ENCODE data around the gene GSK3B.

GSK3B gene

DNA sequence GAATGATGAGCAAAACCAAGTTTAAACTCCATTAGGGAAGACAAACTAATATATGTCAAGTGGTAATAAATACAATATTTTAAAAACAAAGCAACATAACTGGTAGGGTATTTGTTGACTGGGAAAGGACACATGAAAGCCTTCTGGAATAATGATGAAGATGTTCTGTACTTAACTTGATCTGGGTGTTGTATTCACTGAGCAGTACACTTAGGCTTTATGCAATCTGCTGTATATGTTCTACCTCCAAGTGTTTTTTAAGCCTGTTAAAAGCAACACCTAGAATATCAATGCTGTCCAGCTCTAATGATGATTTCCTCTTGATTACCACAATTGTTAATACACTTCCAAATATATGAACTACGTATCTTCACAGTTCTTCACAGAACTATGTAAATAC, 46.6 kb downstream of the GSK3B start:
- POLR2A ChIA-PET, result no interaction called here
- no peak for TF ChIP-seq ARNT (IDR thresholded peaks at IDR 0.05)
- CTCF ChIA-PET, result no interaction called here
- no peak for DNase-seq (ENCODE audit: extremely low spot score)

DNA sequence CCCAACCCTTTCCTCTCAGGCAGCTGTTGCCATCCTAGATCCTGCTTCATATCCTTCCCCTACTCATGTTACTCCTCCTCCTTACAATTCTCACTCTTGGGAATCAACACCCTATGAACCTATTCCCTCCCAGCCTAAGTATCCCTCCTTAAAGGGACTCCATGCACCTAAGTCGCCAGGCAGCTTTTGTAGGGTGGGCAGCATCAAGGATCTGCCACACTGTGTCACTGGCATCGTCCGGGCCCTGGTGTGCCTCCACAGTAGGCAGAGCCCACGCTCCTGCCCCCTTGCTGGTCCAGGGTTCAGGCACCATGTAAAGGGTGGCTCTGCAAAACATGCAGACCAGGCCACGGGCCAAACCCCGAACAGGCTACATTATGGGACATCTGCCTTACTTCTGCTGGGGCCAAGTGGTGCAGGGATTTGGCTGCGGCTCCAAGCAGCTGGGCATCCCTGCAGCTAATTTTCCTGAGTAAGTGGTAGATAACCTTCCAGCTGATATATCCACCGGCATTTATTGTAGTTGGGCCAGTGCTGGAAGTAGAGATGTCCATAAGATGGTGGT, 53.4 kb downstream of the GSK3B start:
- no peak for TF ChIP-seq SP1 (IDR thresholded peaks at IDR 0.05)
- TF ChIP-seq FOXM1 (IDR thresholded peaks at IDR 0.05; ENCODE audit: borderline replicate concordance), result no peak
- no peak for TF ChIP-seq LEF1 (IDR thresholded peaks at IDR 0.05; ENCODE audit: borderline replicate concordance)
- TF ChIP-seq ELF4 (IDR thresholded peaks at IDR 0.05), result no peak
- no peak for TF ChIP-seq L3MBTL2 (conservative IDR thresholded peaks at IDR 0.05)
- TF ChIP-seq FOXA1 (IDR thresholded peaks at IDR 0.05), result no peak
- TF ChIP-seq CTBP1 (IDR thresholded peaks at IDR 0.05; ENCODE audit: borderline replicate concordance), result no peak
- no peak for TF ChIP-seq NFRKB (IDR thresholded peaks at IDR 0.05)
- no peak for TF ChIP-seq ZNF384 (IDR thresholded peaks at IDR 0.05)
- no peak for TF ChIP-seq BHLHE40 (IDR thresholded peaks at IDR 0.05; ENCODE audit: borderline replicate concordance)
- TF ChIP-seq HDGF (IDR thresholded peaks at IDR 0.05; ENCODE audit: borderline replicate concordance), result no peak
- TF ChIP-seq, protein P1, sequence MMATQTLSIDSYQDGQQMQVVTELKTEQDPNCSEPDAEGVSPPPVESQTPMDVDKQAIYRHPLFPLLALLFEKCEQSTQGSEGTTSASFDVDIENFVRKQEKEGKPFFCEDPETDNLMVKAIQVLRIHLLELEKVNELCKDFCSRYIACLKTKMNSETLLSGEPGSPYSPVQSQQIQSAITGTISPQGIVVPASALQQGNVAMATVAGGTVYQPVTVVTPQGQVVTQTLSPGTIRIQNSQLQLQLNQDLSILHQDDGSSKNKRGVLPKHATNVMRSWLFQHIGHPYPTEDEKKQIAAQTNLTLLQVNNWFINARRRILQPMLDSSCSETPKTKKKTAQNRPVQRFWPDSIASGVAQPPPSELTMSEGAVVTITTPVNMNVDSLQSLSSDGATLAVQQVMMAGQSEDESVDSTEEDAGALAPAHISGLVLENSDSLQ (IDR thresholded peaks at IDR 0.05), result no peak
- TF ChIP-seq ARNT (IDR thresholded peaks at IDR 0.05), result no peak
- TF ChIP-seq TARDBP (IDR thresholded peaks at IDR 0.05), result no peak
- no peak for TF ChIP-seq FOXK2 (IDR thresholded peaks at IDR 0.05)
- no peak for TF ChIP-seq SUZ12 (IDR thresholded peaks at IDR 0.05)
- POLR2A ChIA-PET, result interaction anchor here (1.4 kb wide), 1 partner anchor 55 kb away, joined by 5 read pairs; no protein-coding TSS in a partner anchor
- DNase-seq (ENCODE audit: extremely low spot score), result no peak
- CTCF ChIA-PET, result no interaction called here

DNA sequence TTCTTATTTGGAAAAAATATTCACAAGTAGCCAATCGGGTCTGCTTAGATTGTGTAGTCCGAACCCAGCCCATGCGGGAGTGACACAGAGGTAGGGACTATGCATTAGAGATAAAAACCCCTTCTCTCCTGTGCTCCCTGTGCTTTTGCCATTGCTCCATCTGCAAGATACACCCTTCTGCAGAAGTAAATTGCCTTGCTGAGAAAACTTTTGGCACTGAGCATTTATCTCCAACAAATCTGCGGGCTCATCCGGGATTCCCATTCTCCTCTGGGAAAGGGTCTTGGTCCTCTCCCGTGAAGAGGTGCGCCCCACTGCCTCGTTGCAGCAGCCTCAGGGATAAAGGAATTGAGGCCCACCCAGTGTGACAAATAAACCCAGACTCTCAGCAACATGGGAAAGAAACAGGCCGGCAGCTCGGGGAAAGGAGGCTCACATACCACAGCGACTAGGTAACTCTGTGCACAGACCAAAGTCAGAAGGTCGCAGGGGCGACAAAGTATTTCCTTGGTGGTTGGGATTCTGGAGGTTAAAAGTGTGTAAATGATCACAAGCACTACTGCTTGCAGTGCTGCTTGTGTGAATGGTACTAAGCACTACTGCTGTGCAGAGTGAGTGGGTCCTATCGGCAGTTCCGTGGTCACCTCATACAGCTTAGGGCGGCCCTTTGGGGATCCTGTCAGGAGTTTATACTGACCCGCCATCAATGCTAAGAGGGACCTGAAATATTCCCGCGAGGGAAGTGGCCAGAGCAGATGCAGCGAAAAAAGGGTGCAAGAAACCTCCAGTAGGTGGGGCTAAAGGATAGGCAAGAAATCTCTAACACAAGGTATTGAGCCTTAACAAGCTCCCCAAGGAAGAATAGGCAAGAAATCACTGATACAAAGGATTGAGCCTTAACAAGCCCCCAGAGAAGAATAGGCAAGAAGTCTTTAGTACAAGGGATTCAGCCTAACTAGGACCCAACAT, 54.3 kb downstream of the GSK3B start:
- no peak for DNase-seq (ENCODE audit: extremely low spot score)
- ChIA-PET CTCF (no interaction called here), POLR2A (interaction anchor here (1.4 kb wide), 1 partner anchor 56 kb away, joined by 5 read pairs; no protein-coding TSS in a partner anchor)
- TF ChIP-seq SUZ12 (IDR thresholded peaks at IDR 0.05) (no peak), FOXM1 (IDR thresholded peaks at IDR 0.05; ENCODE audit: borderline replicate concordance) (no peak), LEF1 (IDR thresholded peaks at IDR 0.05; ENCODE audit: borderline replicate concordance) (no peak), SP1 (IDR thresholded peaks at IDR 0.05) (no peak), L3MBTL2 (conservative IDR thresholded peaks at IDR 0.05) (no peak), FOXK2 (IDR thresholded peaks at IDR 0.05) (no peak), ARNT (IDR thresholded peaks at IDR 0.05) (no peak), ELF4 (IDR thresholded peaks at IDR 0.05) (no peak), BHLHE40 (IDR thresholded peaks at IDR 0.05; ENCODE audit: borderline replicate concordance) (no peak), ZNF384 (IDR thresholded peaks at IDR 0.05) (no peak), FOXA1 (IDR thresholded peaks at IDR 0.05) (no peak), HDGF (IDR thresholded peaks at IDR 0.05; ENCODE audit: borderline replicate concordance) (no peak)

DNA sequence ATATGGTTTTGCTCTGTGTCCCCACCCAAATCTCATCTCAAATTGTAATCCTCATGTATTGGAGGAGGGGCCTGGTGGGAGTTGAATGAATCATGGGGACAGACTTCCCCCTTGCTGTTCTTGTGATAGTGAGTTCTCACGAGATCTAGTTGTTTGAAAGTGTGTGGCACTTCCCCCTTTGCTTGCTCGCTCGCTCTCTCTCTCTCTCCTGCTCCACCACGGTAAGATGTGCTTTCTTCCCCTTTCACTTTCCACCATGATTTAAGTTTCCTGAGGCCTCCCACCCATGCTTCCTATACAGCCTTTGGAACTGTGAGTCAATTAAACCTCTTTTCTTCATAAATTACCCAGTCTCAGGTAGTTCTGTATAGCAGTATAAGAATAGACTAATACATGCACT, 60.7 kb downstream of the GSK3B start:
- DNase-seq (ENCODE audit: extremely low spot score), result no peak
- ChIA-PET CTCF (no interaction called here), POLR2A (no interaction called here)
- TF ChIP-seq, protein P1 (IDR thresholded peaks at IDR 0.05), result no peak
- TF ChIP-seq CTBP1 (IDR thresholded peaks at IDR 0.05; ENCODE audit: borderline replicate concordance) (no peak), NFRKB (IDR thresholded peaks at IDR 0.05) (no peak), ARNT (IDR thresholded peaks at IDR 0.05) (no peak), LEF1 (IDR thresholded peaks at IDR 0.05; ENCODE audit: borderline replicate concordance) (no peak), SP1 (IDR thresholded peaks at IDR 0.05) (no peak), FOXM1 (IDR thresholded peaks at IDR 0.05; ENCODE audit: borderline replicate concordance) (no peak)

DNA sequence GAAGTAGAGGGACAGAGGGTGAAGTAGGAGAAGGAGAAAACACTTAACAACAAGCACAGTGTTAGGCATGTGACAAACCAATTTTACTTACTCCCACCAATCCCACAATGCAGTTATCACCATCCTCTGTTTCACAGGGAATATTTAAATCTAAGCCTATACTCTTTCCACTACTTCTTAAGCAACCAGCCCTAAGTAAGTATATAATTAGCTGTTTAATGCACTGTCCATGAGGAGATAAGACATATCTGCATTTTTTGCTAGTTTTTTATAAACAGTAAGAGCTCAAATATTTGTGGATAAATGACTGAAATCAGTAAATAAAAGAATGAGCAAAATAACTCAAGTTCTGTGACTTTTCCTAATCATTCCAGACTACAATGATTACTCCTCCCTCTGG, 62.7 kb downstream of the GSK3B start:
- DNase-seq (ENCODE audit: extremely low spot score), result no peak
- ChIA-PET POLR2A (interaction anchor here (1.3 kb wide), 1 partner anchor 64 kb away, joined by 4 read pairs; no protein-coding TSS in a partner anchor), CTCF (interaction anchor here (0.7 kb wide), 1 partner anchor 53 kb away, joined by 3 read pairs; no protein-coding TSS in a partner anchor)
- no peak for TF ChIP-seq LEF1 (IDR thresholded peaks at IDR 0.05; ENCODE audit: borderline replicate concordance)
- no peak for TF ChIP-seq NFRKB (IDR thresholded peaks at IDR 0.05)
- TF ChIP-seq FOXA1 (IDR thresholded peaks at IDR 0.05), result no peak
- no peak for TF ChIP-seq FOXK2 (IDR thresholded peaks at IDR 0.05)
- TF ChIP-seq, protein P1 (IDR thresholded peaks at IDR 0.05), result no peak
- TF ChIP-seq FOXM1 (IDR thresholded peaks at IDR 0.05; ENCODE audit: borderline replicate concordance), result no peak
- no peak for TF ChIP-seq TARDBP (IDR thresholded peaks at IDR 0.05)
- TF ChIP-seq SP1 (IDR thresholded peaks at IDR 0.05), result no peak
- TF ChIP-seq ELF4 (IDR thresholded peaks at IDR 0.05), result no peak
- TF ChIP-seq L3MBTL2 (conservative IDR thresholded peaks at IDR 0.05), result no peak
- no peak for TF ChIP-seq HDGF (IDR thresholded peaks at IDR 0.05; ENCODE audit: borderline replicate concordance)
- TF ChIP-seq BHLHE40 (IDR thresholded peaks at IDR 0.05; ENCODE audit: borderline replicate concordance), result no peak

DNA sequence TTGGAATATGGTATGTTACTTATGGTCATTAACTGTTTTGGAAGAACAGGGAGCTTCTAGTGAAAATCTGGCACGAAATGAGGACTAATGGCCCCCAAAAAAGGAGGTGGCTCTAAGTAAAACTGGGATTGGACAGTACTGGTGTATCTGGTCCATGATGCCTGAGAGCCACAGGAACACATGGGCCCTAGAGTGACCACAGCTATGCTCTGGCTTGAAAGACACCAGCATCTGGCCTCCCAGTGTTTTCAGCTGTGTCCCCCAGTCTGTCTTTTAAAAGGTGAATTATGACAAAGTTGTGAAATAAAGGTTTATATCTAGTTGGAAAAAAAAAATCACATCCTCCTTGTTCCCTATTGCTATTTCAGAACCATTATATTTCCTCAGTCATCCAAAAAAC, 64.5 kb downstream of the GSK3B start:
- no peak for DNase-seq (ENCODE audit: extremely low spot score)
- POLR2A ChIA-PET, result interaction anchor here (0.6 kb wide), 1 partner anchor 320 kb away, joined by 3 read pairs; the partner anchor contains the start of gene LRRC58
- CTCF ChIA-PET, result no interaction called here
- no peak for TF ChIP-seq ARNT (IDR thresholded peaks at IDR 0.05)
- no peak for TF ChIP-seq ELF4 (IDR thresholded peaks at IDR 0.05)
- no peak for TF ChIP-seq NFRKB (IDR thresholded peaks at IDR 0.05)

Data from HEK293T (cell line).